IPS-NIHi7 (cell line): Measurements from ENCODE around the gene CSAG1.
"Not testable (repeated sequence)": the region's sequence is repeated elsewhere in the genome, so short reads cannot be mapped to it uniquely, and the experiment has no call there.

Experiments used
- DNase-seq: peaks from one replicate; pipeline ENCODE4 v3.0.0; 2012; ENCODE audit warnings: mixed read lengths; ENCODE audit errors: extremely low spot score

Gene CSAG1, protein sequence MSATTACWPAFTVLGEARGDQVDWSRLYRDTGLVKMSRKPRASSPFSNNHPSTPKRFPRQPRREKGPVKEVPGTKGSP

DNA sequence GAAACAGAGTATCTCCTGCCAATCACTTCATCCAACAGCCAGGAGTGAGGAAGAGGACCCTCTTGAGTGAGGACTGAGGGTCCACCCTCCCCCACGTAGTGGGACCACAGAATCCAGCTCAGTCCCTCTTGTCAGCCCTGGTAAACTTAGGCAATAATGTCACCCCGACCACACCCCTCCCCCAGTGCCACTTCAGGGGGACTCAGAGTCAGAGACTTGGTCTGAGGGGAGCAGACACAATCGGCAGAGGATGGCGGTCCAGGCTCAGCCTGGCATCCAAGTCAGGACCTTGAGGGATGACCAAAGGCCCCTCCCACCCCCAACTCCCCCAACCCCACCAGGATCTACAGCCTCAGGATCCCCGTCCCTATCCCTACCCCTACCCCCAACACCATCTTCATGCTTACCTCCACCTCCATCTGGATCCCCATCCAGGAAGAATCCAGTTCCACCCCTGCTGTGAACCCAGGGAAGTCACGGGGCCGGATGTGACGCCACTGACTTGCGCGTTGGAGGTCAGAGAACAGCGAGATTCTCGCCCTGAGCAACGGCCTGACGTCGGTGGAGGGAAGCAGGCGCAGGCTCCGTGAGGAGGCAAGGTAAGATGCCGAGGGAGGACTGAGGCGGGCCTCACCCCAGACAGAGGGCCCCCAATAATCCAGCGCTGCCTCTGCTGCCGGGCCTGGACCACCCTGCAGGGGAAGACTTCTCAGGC is at the start of gene CSAG1, which contains the start of gene MAGEA12:
Gene CSAG1, minus strand, starts transcription at position 461 of the 715 bp plus-strand sequence. CDS start 1,261 bp downstream, outside the sequence.
Gene MAGEA12, plus strand, starts transcription at position 497 of the 715 bp plus-strand sequence. CDS start 2,405 bp downstream, outside the sequence.
- DNase-seq = no peak

DNA sequence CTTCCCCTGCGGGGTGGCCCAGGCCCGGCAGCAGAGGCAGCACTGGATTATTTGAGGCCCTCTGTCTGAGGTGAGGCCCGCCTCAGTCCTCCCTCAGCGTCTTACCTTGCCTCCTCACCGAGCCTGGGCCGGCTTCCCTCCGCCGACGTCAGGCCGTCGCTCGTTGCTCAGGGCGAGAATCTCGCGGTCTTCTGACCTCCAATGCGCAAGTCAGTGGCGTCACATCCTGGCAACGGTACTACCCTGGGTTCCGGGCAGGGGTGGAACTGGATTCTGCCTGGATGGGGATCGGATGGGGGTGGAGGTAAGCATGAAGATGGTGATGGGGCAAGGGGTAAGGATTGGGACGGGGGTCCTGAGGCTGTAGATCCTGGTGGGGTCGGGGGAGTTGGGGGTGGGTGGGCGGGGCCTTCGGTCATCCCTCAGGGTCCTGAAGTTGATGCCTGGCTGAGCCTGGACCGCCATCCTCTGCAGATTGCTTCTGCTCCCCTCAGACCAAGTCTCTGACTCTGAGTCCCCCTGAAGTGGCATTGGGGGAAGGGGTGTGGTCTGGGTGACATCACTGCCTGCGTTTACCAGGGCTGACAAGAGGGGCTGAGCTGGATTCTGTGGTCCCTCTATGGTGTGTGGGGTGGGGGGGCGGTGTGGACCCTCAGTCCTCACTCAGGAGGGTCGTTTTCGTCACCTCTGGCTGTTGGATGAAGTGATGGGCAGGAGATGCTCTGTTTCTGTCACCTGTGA is 36.2 kb upstream of the CSAG1 start, which contains the start of gene MAGEA6:
Gene MAGEA6, minus strand, starts transcription at position 141 of the 741 bp plus-strand sequence. CDS start 2,039 bp downstream, outside the sequence.
- DNase-seq = not testable (repeated sequence)

DNA sequence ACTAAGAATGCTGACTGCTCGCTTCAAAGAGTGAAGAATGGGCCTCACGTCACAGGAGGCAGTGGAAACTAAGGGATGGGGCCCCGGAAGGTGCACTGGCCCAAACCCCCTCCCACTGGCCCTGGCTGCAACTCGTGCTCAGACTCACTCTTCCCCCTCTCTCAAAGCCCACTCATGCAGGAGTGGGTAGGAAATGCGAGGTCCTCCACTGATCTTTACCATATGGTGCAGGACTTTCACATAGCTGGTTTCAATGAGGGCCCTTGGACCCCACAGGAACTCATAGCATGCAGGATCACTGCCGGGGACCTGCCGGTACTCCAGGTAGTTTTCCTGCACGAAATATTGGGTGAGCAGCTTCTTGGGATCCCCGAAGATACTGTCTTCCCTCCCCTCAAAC is 33.0 kb upstream of the CSAG1 start:
- DNase-seq = not testable (repeated sequence)

DNA sequence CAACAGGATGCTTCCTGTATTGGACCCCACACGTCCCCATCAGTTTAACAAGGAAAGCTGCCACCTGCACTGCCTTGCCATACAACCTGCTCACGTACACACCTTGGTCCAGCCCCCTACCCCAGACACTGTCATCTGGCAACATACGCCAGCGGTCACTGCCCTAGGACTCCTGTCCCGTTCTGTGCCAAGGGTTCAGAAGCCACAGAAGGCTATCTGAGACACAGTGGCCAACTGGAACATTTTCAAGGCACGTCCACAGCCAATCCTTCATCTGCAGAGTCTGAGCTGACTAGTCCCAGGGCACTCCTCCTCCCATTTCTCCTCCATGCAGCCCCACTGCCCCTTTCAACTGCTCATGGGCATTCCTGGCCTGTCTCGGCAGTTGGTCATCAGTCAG is 28.1 kb upstream of the CSAG1 start:
- DNase-seq = not testable (repeated sequence)

DNA sequence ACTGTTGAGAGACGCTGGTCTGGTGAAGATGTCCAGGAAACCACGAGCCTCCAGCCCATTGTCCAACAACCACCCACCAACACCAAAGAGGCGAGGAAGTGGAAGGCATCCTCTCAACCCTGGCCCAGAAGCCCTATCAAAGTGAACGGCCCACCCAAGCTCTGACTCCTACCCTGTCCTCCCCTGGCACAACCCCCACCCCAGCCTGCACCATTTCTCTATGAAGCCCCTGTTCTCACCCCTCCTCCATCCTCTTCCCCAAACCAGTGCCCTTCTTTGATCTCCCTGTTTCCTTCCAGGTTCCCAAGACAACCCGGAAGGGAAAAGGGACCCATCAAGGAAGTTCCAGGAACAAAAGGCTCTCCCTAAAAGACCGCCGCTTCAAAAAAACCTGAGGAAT is 26.0 kb upstream of the CSAG1 start:
- not testable (repeated sequence) for DNase-seq

DNA sequence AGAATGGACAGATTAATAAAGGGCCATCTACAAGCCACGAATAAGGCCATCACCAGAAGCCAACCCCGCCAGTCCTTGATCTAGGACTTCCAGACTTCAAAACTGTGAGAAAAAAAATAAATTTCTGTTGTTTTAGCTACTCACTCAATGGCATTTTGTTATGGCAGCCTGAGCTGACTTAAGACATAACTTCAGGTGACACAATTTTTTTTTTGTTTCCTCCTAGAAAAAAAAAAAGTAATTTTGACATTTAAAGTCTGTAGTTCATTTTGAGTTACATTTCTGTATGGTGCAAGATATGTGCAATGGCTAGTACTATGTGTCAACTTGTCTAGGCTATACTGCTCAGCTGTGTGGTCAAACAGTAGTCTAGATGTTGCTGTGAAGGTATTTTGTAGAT is 25.4 kb upstream of the CSAG1 start, which contains the start of gene CSAG3:
Gene CSAG3, plus strand, starts transcription at position 301 of the 400 bp plus-strand sequence.
- not testable (repeated sequence) for DNase-seq

DNA sequence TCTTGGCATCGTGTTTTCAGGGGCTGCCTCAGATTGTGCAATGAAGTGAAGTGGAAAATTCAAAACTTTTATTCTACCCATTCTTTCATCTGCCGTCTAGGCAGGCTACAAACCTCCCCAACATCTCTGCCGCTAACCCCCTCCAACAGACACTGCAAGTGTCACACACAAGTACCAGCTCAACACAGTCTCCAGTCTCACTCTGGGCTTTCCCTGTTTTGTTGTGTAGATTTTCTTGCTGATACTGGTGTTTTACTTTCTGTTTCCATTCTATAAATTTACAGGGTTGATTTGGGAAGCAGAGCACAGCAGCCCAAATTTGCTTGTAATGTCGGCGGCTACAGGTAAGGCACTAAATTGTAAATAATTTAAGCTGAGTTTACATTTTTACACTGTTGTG is 21.4 kb upstream of the CSAG1 start:
- not testable (repeated sequence) for DNase-seq

DNA sequence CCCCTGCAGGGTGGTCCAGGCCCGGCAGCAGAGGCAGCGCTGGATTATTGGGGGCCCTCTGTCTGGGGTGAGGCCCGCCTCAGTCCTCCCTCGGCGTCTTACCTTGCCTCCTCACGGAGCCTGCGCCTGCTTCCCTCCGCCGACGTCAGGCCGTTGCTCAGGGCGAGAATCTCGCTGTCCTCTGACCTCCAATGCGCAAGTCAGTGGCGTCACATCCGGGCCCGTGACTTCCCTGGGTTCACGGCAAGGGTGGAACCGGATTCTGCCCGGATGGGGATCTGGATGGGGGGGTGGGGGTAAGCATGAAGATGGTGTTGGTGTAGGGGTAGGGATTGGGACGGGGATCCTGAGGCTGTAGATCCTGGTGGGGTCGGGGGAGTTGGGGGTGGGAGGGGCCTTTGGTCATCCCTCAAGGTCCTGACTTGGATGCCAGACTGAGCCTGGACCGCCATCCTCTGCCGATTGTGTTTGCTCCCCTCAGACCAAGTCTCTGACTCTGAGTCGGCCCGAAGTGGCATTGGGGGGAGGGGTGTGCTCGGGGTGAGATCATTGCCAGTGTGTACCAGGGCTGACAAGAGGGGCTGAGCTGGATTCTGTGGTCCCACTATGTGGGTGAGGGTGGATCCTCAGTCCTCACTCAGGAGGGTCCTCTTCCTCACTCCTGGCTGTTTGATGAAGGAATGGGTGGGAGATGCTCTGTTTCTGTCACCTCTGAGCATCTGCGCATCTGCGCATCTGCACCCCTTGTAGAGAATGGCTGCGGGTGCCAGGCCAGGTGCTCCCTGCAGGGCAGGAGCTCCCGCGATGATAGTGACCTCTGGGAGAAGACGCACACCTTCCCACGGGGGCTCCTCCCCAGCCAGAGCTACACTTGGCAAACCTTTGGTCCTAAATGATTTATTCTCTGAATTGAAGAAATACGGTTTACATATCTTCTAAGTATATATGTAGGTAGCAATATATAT is 20.4 kb upstream of the CSAG1 start, which contains the start of gene MAGEA2:
Gene MAGEA2, minus strand, starts transcription at position 157 of the 965 bp plus-strand sequence. CDS start 2,479 bp downstream, outside the sequence.
- DNase-seq = not testable (repeated sequence)

DNA sequence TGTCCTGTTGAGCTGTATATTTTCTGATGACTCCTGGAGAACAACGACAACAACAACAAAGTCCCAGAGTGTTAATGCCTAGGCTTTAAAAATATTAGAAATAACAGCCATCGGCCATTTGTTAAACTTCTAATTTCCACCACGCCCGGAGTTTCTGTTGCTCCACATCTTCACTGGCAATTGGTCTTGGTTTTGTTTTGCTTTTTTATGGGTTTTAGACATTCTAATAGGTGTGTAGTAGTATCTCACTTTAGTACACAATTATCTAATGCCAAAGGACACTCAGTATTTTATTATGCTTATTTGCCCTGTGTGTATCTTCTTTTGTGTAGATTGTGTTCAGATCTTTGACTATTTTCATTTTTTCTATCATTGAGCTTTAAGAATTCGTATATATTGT is 5.0 kb upstream of the CSAG1 start:
- DNase-seq = no peak

DNA sequence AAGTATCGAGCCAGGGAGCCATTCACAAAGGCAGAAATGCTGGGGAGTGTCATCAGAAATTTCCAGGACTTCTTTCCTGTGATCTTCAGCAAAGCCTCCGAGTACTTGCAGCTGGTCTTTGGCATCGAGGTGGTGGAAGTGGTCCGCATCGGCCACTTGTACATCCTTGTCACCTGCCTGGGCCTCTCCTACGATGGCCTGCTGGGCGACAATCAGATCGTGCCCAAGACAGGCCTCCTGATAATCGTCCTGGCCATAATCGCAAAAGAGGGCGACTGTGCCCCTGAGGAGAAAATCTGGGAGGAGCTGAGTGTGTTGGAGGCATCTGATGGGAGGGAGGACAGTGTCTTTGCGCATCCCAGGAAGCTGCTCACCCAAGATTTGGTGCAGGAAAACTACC is 3.0 kb upstream of the CSAG1 start:
- DNase-seq = not testable (repeated sequence)

DNA sequence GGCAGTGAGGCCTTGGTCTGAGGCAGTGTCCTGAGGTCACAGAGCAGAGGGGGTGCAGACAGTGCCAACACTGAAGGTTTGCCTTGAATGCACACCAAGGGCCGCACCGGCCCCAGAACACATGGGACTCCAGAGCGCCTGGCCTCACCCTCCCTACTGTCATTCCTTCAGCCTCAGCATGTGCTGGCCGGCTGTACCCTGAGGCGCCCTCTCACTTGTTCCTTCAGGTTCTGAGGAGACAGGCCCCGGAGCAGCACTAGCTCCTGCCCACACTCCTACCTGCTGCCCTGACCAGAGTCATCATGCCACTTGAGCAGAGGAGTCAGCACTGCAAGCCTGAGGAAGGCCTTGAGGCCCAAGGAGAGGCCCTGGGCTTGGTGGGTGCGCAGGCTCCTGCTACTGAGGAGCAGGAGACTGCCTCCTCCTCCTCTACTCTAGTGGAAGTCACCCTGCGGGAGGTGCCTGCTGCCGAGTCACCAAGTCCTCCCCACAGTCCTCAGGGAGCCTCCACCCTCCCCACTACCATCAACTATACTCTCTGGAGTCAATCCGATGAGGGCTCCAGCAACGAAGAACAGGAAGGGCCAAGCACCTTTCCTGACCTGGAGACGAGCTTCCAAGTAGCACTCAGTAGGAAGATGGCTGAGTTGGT is 2.5 kb upstream of the CSAG1 start:
- DNase-seq = no peak

DNA sequence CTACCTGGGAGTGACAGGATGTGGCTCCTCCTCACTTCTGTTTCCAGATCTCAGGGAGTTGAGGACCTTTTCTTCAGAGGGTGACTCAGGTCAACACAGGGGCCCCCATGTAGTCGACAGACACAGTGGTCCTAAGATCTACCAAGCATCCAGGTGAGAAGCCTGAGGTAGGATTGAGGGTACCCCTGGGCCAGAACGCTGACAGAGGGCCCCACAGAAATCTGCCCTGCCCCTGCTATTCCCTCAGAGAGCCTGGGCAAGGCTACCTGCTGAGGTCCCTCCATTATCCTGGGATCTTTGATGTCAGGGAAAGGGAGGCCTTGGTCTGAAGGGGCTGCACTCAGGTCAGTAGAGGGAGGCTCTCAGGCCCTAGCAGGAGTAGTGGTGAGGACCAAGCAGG is 1.6 kb upstream of the CSAG1 start:
- DNase-seq = no peak

DNA sequence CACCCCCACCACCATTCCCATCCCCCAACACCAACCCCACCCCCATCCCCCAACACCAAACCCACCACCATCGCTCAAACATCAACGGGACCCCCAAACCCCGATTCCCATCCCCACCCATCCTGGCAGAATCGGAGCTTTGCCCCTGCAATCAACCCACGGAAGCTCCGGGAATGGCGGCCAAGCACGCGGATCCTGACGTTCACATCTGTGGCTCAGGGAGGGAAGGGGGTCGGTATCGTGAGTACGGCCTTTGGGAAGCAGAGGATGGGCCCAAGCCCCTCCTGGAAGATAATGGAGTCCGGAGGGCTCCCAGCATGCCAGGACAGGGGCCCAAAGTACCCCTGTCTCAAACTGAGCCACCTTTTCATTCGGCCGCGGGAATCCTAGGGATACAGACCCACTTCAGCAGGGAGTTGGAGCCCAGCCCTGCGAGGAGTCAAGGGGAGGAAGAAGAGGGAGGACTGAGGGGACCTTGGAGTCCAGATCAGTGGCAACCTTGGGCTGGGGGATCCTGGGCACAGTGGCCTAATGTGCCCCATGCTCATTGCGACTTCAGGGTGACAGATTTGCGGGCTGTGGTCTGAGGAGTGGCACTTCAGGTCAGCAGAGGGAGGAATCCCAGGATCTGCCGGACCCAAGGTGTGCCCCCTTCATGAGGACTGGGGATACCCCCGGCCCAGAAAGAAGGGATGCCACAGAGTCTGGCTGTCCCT is 780 bp upstream of the CSAG1 start:
- not testable (repeated sequence) for DNase-seq

DNA sequence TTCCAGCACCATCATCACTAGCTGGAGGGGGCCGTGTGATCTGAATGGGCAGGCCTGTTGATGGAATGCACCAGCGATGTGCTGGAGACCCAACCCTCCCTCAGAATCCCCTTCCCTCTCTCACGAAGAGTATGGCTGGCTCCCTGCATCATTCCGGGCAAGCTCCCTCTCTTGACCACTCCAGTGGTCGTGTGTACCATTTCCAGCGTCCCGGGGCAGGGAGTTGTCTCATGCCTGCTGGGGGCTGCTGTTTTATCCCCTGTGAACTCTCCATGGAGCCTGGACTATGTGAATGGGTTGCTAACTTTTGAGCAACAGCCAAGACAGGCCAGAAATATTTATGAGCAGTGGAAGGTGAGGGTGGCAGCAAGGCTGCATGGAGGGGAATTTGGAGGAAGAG is 8.1 kb downstream of the CSAG1 start:
- no peak for DNase-seq

DNA sequence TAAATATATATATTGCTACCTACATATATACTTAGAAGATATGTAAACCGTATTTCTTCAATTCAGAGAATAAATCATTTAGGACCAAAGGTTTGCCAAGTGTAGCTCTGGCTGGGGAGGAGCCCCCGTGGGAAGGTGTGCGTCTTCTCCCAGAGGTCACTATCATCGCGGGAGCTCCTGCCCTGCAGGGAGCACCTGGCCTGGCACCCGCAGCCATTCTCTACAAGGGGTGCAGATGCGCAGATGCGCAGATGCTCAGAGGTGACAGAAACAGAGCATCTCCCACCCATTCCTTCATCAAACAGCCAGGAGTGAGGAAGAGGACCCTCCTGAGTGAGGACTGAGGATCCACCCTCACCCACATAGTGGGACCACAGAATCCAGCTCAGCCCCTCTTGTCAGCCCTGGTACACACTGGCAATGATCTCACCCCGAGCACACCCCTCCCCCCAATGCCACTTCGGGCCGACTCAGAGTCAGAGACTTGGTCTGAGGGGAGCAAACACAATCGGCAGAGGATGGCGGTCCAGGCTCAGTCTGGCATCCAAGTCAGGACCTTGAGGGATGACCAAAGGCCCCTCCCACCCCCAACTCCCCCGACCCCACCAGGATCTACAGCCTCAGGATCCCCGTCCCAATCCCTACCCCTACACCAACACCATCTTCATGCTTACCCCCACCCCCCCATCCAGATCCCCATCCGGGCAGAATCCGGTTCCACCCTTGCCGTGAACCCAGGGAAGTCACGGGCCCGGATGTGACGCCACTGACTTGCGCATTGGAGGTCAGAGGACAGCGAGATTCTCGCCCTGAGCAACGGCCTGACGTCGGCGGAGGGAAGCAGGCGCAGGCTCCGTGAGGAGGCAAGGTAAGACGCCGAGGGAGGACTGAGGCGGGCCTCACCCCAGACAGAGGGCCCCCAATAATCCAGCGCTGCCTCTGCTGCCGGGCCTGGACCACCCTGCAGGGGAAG is 19.4 kb downstream of the CSAG1 start, which contains the start of gene MAGEA2B:
Gene MAGEA2B, plus strand, starts transcription at position 814 of the 973 bp plus-strand sequence. CDS start 2,479 bp downstream, outside the sequence.
- DNase-seq = not testable (repeated sequence)

DNA sequence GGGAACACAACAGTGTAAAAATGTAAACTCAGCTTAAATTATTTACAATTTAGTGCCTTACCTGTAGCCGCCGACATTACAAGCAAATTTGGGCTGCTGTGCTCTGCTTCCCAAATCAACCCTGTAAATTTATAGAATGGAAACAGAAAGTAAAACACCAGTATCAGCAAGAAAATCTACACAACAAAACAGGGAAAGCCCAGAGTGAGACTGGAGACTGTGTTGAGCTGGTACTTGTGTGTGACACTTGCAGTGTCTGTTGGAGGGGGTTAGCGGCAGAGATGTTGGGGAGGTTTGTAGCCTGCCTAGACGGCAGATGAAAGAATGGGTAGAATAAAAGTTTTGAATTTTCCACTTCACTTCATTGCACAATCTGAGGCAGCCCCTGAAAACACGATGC is 20.3 kb downstream of the CSAG1 start:
- not testable (repeated sequence) for DNase-seq

DNA sequence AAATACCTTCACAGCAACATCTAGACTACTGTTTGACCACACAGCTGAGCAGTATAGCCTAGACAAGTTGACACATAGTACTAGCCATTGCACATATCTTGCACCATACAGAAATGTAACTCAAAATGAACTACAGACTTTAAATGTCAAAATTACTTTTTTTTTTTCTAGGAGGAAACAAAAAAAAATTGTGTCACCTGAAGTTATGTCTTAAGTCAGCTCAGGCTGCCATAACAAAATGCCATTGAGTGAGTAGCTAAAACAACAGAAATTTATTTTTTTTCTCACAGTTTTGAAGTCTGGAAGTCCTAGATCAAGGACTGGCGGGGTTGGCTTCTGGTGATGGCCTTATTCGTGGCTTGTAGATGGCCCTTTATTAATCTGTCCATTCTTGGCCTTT is 24.3 kb downstream of the CSAG1 start, which contains the start of gene CSAG2:
Gene CSAG2, minus strand, starts transcription at position 101 of the 400 bp plus-strand sequence. CDS start 161 bp downstream, outside the sequence.
- DNase-seq = not testable (repeated sequence)

DNA sequence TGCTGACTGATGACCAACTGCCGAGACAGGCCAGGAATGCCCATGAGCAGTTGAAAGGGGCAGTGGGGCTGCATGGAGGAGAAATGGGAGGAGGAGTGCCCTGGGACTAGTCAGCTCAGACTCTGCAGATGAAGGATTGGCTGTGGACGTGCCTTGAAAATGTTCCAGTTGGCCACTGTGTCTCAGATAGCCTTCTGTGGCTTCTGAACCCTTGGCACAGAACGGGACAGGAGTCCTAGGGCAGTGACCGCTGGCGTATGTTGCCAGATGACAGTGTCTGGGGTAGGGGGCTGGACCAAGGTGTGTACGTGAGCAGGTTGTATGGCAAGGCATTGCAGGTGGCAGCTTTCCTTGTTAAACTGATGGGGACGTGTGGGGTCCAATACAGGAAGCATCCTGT is 27.0 kb downstream of the CSAG1 start:
- not testable (repeated sequence) for DNase-seq
